NCI-H524 treated with DMSO at 0.1 percent for 48 hours (cell line): ENCODE measurements around the gene ARHGAP24.
"Not testable (repeated sequence)": the region's sequence is repeated elsewhere in the genome, so short reads cannot be mapped to it uniquely, and the experiment has no call there.

Source experiments
- DNase-seq: peaks from one replicate; lab custom pipeline; 2025; lab: John Stamatoyannopoulos, UW

ARHGAP24 gene

DNA sequence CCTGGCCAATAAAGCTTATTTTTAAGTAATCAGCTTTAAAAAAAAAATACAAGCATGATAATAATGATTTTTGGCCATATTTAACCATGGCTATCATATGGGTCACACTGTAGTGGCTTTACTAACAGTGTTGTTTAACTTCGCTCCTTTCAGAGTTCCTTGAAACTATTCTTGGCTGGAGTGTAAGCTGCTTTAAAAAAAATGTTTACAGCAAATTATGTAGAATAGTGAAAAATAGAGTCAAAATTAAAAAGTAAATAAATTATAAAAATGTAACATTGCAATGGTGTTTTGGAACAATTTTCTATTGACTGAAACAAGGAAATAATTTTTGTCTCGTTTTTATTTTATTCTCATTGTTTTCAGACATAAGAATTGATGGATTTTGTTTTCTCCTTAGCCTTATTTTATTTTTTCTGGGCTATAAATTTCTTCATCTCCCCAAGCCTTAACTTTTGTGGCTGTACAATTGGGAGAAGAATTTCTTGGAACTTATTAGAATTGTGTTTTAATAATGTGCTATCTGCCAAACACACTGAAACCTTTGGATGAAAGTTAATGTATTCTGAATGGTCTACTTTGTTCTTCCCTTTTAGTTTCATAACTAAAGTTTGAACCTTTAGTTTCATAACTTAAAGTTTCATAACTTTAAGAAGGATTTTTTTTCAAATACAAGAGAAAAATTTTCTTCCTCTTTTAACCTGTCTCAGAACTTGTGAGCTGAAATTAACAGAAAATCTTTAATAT lies 182.0 kb downstream of the ARHGAP24 start:
- DNase-seq: no peak

DNA sequence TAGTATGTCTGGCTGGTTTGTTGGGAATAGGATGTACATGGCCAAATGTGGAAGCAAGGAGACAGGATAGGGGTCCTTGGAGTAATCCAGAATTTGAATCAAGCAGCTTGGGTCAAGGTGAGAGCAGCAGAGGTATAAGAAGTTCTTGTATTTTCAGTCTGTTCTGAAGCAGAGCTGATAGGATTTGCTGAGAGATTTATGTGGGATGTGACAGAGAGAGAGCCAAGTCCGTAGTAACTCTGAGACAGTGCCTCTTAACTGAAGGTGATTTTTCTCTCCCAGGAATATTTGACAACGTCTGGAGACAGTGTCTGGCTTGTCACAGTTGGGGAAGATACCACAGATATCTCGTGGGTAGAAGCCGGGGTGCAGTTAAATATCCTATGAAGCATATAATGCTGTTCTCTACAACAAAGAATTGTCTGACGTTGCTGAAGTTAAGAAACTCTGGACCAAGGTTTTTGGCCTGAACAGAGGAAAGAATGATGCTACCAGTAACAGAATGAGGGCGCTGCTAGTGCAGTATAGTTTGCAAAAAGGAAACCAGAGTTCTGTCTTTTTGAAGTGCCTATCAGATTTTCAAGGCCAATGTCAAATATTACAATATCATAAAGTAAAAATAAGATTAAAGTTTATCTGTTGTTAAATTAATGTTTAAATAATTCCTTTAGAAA lies 184.0 kb downstream of the ARHGAP24 start:
- no peak for DNase-seq

DNA sequence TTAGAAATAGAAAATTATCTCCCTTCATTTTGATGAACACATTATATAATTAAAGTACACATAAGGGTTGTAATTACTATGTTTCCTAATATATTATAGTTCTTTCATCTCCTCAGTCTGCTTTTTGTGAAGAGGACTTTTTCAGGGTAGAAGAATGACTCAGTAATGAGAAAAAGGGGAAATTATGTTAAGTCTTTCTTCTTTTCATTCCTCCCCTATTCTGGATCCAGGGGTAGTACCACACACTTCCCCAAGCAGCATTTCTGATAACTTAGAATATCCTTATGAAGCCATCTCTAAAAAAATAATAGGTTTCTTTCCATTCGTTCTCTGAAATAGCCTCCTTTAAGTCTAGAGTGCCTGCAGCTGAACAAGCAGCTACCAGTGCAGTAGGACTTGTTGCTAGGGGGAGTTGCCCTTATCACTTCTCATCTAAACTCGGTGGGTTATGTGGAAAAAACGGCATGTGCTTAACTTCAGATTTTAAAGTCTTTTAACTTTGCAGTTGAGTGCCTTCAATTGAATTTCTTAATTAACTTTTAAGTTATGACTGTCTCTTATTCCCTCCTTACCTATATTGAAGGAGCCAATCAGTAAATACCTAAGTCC lies 184.8 kb downstream of the ARHGAP24 start:
- no peak for DNase-seq

DNA sequence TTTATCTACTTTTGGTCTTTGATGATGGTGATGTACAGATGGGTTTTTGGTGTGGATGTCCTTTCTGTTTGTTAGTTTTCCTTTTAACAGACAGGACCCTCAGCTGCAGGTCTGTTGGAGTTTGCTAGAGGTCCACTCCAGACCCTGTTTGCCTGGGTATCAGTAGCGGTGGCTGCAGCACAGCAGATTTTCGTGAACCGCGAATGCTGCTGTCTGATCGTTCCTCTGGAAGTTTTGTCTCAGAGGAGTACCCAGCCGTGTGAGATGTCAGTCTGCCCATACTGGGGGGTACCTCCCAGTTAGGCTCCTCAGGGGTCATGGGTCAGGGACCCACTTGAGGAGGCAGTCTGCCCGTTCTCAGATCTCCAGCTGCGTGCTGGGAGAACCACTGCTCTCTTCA lies 191.7 kb downstream of the ARHGAP24 start:
- not testable (repeated sequence) for DNase-seq

DNA sequence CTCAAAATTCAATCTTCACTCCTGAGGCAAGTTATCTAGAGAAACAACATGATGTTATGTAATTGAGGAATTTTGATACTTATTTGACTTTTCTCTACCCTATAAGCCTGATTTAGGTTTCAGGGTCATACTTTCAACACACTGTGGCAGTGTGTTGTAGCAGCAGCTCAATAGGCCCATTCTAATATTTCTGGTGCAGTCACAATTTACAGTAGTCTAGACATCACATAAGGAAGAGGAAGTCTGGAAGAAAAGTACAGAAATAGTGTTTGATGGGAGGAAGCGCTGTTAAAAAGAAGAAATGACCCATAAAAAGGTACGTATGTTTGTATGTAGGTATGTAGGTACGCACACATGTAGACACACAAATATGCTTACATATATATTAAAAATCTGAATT lies 194.3 kb downstream of the ARHGAP24 start:
- DNase-seq: no peak

DNA sequence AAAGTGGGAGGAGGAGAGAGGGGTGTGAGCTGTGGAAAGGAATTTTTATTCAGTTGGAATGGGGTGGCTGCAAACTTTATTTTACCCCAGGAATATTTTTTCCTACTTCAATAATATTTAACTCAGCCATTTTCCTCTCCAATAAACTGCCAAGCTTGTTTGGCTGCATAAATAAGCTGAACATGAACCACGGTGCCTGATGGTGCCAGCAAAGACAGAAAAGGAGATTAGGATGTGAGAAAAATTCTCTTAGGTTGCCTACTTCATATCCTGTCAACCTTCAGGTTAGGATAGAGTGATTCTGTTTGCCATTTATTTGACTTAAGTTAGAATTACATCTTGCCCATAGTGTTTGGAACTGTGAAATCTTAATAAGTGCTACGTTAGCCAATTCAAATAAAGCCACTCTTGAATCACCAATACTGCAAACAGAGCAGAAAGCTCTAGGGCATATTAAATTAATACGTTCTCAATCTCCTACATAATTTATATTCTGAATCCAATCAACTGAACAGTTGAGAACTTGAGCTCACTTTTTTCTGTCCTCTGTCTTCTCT lies 195.1 kb downstream of the ARHGAP24 start:
- DNase-seq: no peak

DNA sequence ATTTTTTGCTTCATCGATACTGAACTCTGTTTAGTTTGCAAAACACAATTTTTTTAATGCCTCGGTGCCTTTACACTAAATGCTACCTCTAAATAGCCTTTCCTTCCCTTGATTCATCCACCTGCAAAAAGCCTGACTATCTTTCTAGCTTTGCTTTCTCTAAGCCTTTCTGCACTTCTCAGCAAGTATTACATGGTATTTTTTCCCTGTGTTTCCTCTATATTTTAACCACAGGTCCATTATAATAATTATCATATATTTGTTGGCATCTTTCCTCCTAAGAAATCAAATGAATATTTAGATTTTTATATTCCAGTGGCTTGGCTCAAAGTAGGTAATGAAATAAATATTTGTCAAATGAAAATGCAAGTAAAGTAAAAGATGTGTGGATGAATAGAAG lies 196.2 kb downstream of the ARHGAP24 start:
- DNase-seq: no peak

DNA sequence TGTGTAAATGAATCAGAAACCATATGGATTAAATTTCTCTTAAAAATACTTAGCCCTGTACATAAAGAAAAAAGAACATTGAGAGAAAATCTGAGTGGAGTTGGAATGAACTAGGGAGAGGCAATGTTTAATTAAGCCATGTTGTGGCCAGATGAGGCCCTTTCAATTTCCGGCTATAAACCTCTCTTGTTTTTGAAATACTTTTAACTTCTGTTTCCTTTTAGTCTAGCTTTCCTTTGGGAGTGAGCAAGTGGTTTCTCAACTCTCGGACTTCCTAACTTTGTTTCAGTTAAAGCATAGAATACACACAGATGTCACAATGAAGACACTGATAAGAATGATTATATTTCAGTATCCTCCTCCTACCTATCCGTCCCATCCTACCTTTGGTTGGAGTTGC lies 197.2 kb downstream of the ARHGAP24 start:
- no peak for DNase-seq

DNA sequence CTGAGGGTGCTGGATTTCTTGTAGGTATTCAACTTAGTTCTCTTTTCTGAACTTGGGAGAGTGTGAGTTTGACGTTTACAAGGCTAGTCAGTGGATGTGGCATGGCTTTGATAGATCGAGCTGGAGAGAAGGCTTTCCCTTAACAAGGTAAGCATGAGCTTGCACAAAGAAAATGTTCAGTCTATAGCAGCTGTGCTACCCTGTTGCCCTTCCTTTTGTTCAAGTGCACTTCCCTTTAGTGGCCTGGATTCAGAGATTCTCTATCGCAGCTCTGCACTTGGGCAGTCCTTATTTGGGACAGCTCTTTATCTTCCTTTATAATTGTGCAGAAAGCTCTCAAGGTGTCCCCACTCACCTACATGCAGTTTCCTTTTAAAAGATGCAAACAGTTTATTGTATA lies 198.0 kb downstream of the ARHGAP24 start:
- DNase-seq: no peak

DNA sequence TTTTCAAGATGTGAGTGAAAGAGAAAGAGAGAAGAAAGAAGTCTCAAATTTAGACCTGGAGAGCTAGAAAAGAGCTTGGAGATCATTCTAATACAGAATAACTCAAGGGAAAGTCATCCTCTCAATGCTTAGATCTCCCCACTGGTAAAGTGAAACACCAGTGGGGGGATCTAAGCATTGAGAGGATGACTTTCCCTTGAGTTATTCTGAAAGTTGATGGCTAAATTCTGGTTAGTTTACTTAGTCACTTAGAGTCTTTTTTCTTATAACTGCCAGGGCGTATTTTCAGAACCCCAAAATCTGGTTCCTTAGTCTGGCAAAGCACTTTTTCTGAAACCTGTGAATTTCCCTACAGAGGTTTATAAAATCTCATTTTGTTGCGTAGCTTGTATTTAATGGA lies 198.6 kb downstream of the ARHGAP24 start:
- no peak for DNase-seq

DNA sequence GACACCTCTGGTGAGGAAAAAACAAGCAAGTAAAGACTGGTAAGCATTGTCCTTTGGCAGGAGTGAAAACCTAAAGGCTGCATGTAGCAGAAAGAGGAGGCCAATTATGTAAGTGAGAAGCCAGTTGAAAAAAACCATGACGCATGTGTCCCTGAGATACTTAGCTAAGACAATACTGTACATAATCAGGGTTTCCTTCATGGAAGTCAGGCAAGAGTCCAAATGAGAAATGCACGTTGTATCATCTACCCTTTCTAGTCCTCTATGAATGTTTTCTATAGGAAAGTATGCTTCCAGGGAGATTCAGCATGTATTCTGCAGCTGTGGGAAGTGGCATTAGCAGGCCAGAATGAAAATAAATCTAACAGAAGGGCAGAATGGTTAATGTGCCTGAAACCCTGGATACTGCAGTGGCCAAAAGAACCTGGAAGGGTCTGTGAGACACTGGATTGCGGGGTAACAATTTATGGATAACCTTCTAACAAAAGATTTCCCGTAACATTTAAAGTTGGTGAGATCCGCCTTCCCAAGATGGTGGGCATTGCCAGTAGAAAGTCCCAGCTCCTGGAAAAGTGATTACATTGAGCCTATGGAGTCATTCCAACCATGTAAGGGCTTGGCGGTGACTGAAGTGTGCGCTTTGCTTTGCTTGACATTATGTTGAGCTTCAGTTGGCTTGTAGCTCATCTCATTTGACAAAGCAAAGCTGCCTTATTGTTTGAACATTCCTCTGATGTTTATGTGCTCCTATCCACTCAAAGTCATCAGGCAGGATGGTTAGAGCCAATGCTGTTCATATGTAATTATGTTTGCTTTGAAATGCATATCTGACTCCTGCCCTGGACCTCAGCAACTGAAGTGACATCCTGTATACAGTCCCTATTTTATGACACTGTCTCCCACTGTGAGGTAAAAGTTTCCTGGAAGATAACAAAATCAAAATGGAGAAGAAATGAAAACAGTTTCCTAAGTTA lies 200.4 kb downstream of the ARHGAP24 start:
- DNase-seq: no peak

DNA sequence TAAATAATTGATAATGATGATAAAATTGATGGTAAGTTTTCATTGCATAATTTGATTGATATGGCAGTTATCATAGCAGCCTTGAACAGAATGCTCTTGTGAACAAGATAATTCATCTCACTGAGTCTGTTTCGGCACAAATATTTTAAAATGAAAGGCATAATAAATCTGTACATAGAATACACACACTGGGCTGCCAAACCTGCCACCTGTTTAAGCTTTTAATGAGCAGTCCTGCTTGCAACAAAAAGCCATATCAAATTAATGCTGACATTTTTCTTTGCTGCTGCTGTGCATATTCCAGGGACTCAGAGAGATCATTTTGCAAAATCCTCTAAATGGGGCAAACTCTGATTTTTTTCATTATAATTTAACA lies 201.1 kb downstream of the ARHGAP24 start:
- DNase-seq: no peak

DNA sequence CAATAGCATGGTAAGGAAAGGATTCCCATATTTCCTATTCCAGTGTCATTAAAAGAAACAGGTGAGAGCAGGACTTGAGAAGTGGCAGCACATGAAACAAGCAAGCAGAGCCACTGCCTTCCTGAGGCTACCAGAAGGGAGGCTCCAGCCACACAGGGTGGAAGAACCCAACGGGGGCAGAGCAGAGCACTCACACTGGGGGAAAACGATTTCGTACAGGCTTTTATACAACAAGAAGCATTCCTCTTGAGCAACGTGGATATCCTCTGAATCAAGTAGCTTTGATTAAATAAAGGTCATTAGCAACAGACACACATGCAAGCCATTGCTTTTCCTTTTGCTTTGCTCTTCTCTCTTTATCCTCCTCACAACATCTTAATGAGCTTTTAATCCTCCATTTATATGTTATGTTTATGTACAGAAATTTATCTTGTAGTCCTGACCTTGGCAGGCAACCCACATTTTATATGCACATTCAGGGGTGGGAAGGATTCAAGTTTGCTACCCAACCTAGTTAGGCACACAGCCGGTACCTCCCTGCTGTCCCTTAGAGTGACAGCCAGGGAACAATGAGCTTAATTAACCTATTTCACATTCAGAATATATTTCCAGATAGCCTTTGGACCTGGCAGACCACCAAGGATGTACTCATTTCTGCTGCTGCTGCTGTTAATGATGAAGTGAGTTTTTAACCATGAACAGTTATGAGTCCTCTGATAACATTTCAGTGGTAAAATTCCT lies 202.1 kb downstream of the ARHGAP24 start:
- DNase-seq: no peak

DNA sequence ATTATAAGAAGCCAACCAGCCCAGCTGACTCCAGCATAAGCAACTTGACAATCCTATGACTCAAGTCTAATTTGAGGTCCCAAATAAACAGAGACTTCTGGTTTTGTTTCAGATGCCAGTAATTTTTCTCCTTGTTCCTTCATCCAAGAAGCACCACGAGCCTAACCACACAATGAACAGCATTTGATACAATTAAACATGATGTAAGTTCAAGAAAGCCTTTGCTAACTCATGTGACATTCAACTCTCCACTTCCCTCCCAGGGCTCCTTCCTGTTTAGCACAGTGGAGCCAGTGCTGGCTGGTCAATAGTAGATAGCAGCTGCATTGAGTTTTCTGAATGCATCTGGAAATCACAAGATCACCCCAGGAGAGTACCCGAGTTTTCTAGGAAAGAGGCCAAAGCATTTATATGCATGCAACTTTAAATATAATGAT lies 206.3 kb downstream of the ARHGAP24 start:
- DNase-seq: no peak

DNA sequence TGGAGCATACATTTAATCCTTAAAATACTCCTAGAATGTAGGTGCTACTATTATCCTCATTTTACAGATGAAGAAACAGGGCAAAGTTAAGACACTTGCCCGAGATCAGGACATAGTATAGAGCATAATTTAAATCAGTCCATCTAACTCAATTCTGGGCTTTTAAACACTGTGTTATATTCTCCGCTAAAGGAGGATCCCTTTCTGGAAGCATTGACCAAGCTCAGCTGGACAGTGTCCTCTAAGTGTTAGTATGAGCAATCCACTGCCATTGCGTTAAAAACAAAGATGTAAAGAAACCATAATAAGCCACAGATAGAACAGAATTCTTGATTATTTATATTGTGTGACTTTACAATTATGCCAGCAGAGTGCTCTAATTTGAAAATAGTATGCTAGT lies 207.0 kb downstream of the ARHGAP24 start:
- no peak for DNase-seq

DNA sequence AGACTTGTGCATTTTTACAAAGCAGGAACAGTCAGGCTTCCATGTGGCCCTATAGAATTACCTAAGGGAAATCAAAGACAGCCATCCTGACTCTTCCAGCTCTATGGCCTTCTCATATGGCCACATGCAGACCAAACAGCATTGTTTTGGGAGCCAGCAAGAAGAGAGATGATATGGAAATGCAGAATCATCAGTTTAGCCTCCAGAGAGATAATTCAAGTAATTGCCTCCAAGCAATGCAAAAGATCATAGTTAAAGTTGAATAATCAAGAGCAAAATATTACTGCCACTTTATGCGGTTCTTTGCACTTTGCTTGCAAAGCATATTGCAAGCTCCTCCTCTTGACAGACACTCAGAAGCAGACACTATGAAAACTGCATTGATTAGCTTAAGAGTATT lies 207.4 kb downstream of the ARHGAP24 start:
- no peak for DNase-seq

DNA sequence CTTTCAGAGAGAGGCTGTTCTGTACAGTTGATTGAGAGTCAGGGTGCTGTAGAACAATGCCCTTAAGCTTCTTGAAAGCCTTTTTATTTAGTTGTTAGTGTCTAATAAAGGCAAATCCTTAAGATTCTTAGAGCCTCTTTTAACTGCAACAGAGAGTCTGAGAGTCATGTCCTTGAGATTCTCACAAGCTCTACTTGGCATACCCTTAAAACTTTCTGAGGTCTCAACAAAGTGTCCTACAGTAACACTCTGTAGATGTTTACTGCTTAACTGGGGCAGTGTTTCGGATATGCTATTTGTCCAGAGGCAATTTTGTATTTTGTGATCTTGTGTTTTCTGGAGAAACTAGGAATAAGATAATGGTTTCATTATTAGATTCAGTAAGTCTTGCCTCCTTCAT lies 209.7 kb downstream of the ARHGAP24 start:
- DNase-seq: no peak

DNA sequence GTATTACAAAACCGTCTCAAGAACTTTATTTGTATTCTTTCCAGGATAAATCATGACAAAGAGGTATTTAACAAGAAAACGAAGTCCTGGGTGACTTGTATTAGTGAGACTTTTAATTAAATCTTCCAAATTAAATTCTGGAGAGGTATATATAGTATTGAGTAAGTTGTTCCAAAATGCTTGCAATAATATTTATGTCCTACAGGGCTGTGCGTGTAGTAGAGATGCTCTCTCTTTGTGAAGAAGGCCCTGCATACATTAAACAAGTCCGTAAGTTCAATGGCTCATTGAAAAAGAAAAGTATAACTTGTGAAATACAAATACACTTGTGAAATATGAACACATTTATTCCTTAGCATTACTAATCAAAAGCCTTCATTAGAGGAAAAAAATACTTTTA lies 211.4 kb downstream of the ARHGAP24 start:
- DNase-seq: no peak

DNA sequence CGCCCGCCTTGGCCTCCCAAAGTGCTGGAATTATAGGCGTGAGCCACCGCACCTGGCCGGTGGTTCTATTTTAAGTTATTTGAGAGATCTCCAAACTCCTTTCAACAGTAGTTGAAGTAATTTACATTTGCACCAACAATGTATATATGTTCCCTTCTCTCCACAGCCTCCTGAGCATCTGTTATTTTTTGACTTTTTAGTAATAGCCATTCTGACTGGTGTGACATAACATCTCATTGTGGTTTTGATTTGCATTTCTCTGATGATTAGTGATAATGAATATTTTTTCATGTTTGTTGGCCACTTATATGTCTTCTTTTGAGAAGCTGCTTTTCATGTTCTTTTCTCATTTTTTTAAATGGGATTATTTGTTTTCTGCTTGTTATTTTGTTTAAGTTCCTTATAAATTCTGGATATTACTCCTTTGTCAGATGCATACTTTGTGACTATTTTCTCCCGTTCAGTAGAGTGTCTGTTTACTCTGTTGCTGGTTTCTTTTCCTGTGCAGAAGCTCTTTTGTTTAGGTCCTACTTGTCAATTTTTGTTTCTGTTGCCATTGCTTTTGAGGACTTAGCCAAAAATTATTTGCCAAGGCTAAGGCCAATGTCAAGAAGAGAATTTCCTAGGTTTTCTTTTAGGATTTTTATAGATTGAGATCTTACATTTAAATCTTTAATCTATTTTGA lies 213.2 kb downstream of the ARHGAP24 start:
- DNase-seq: no peak

DNA sequence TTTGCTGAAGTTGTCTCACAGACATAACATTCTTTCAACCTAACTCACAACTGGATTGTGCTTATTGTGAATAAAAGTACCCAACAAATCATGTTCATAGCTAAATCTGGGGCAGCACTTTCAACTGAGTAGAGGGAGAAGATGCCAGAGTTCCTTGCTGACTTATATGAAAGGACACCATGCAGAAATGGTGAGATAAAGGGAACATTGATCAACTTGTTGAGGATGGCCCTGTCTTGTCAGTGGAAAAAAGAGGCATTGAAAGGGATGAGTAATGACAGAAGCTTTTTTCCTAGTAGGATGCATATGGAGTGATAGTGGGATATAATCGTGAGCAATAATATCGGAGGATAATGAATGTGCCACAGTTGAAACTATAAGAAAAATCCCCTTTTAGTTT lies 221.7 kb downstream of the ARHGAP24 start:
- DNase-seq: no peak

DNA sequence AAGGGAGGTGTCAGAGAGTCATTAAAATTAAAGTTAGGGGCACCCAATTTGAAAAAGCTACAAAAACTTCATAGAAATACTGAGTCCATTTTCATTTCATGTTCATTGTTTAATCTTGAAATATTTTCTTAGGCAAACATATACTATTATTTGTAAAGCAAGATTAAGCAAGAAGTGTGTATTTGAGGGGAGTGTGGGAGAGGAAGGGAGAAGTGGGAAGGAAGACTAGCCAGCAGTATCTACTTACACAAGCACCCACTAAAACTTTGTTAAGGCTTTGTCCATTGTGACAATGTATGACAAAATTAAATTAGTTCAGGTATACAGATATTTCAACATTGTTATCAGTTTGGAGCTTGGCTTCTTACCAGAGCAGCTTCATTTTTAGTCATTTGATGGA lies 222.9 kb downstream of the ARHGAP24 start:
- DNase-seq: no peak
